GM19463 (cell line): ENCODE data around the gene FYN.

Source experiments
- ATAC-seq: cut with Tn5 transposase; IDR thresholded peaks from one replicate; pipeline ENCODE4 v1.9.1; 2021; ENCODE audit warnings: mild to moderate bottlenecking, moderate library complexity; ENCODE audit not compliant: unreplicated experiment

Gene FYN

GRCh38 chr6:111667931-111668330, 205.3 kb downstream of the FYN start:
- no peak for ATAC-seq

- ATAC-seq: no peak
These were observed 206.4 kb downstream of the FYN start for GRCh38 chr6:111666847-111667246.

- no peak for ATAC-seq
These were observed 208.7 kb downstream of the FYN start for GRCh38 chr6:111664565-111665030.

- ATAC-seq: no peak
These were observed 209.3 kb downstream of the FYN start for GRCh38 chr6:111663692-111664564.

- ATAC-seq: no peak
These were observed 210.3 kb downstream of the FYN start for GRCh38 chr6:111662794-111663593.

GRCh38 chr6:111662072-111662793, 211.0 kb downstream of the FYN start:
- ATAC-seq: no peak

- no peak for ATAC-seq
These were observed 211.7 kb downstream of the FYN start for GRCh38 chr6:111661541-111662061.

GRCh38 chr6:111660531-111660930, 212.7 kb downstream of the FYN start:
- no peak for ATAC-seq

GRCh38 chr6:111658462-111659154, 214.6 kb downstream of the FYN start:
- no peak for ATAC-seq

- ATAC-seq: no peak
These were observed 216.1 kb downstream of the FYN start for GRCh38 chr6:111657146-111657545.

GRCh38 chr6:111653979-111654378, 219.3 kb downstream of the FYN start:
- ATAC-seq: no peak

GRCh38 chr6:111653434-111653833, 219.8 kb downstream of the FYN start:
- ATAC-seq: no peak

GRCh38 chr6:111652156-111652555, 221.1 kb downstream of the FYN start:
- ATAC-seq: no peak

- no peak for ATAC-seq
These were observed 221.8 kb downstream of the FYN start for GRCh38 chr6:111651185-111652034.

- no peak for ATAC-seq
These were observed 223.2 kb downstream of the FYN start for GRCh38 chr6:111650049-111650448.

GRCh38 chr6:111648100-111648499, 225.2 kb downstream of the FYN start:
- ATAC-seq: no peak

GRCh38 chr6:111646942-111647341, 226.3 kb downstream of the FYN start:
- no peak for ATAC-seq

- ATAC-seq: no peak
These were observed 227.2 kb downstream of the FYN start for GRCh38 chr6:111646034-111646433.

GRCh38 chr6:111644893-111645430, 228.3 kb downstream of the FYN start:
- no peak for ATAC-seq
